GM12878 (cell line): ENCODE data around the gene KIAA1671. TPM values are rescaled to one million over a fixed set of nuclear protein-coding genes. Genes with fewer than 3 reads are reported as not detected.

Source experiments
- ATAC-seq: fragments of 200-7000 bp; cut with Tn5 transposase; 3 replicates; pipeline ENCODE4 v1.9.1; 2020; ENCODE audit warnings: mild to moderate bottlenecking, moderate library complexity
- BruUV-seq: library from RNA; stranded (reverse); fragments of 400-500 nt; replicated peaks from 2 replicates; lab custom pipeline; 2021; lab: Mats Ljungman, UMichigan
- CTCF ChIA-PET: fragments of 300-600 bp; sonication (Branson Sonifier 250); formaldehyde crosslinking; extraction: SDS; loops from one replicate; lab custom pipeline; 2021; ENCODE audit warnings: inconsistent platforms; lab: Yijun Ruan, JAX
- POLR2A ChIA-PET: fragments of 350-600 bp; formaldehyde crosslinking; extraction: SDS; loops from one replicate; lab custom pipeline; 2021; ENCODE audit warnings: inconsistent platforms; lab: Charles Lee
- RAD21 ChIA-PET: fragments of 300-600 bp; sonication (Branson Sonifier 250); formaldehyde crosslinking; loops from one replicate; lab custom pipeline; 2023; ENCODE audit warnings: antibody characterized with exemption; ENCODE audit not compliant: unreplicated experiment; lab: Charles Lee
- SMC1A ChIA-PET: fragments of 300-600 bp; sonication (Branson Sonifier 250); formaldehyde crosslinking; loops from one replicate; lab custom pipeline; 2023; ENCODE audit not compliant: unreplicated experiment, uncharacterized antibody; lab: Charles Lee
- DNase-seq: peaks from one replicate; pipeline ENCODE4 v3.0.0-alpha.2; 2011; ENCODE audit warnings: low read depth, low spot score
- FAIRE-seq: peaks from 3 replicates; lab custom pipeline; 2011; peaks lifted over from hg19 to GRCh38; lab: Jason Lieb, UNC
- H2AFZ ChIP-seq: 2 replicates; pipeline ENCODE4 v1.6.0; 2011; ENCODE audit warnings: low read depth, low read length, control low read depth; ENCODE audit not compliant: control insufficient read depth
- H3K27ac ChIP-seq: 2 replicates; pipeline ENCODE4 v1.5.1; 2011; ENCODE audit warnings: control low read depth; ENCODE audit not compliant: control insufficient read depth, insufficient read depth
- H3K27me3 ChIP-seq, 2 experiments: replicated peaks in 1 of 2; 2 replicates each; pipeline versions ENCODE4 v1.6.0 to v1.6.1; 2011; ENCODE audit warnings: low read length in 1 of 2; ENCODE audit not compliant: control insufficient read depth in 2 of 2, insufficient read depth in 2 of 2
- H3K36me3 ChIP-seq, 2 experiments: 2 replicates each; pipeline ENCODE4 v1.5.1; 2011; ENCODE audit warnings: low read length in 1 of 2; ENCODE audit not compliant: control insufficient read depth in 2 of 2, insufficient read depth in 2 of 2
- H3K4me1 ChIP-seq: 2 replicates; pipeline ENCODE4 v1.6.1; 2011; ENCODE audit warnings: mild to moderate bottlenecking, low read length, moderate library complexity, mixed read lengths; ENCODE audit not compliant: control insufficient read depth, insufficient read depth
- H3K4me2 ChIP-seq: 2 replicates; pipeline ENCODE4 v1.6.0; 2011; ENCODE audit warnings: control low read depth; ENCODE audit not compliant: control insufficient read depth, insufficient read depth
- H3K4me3 ChIP-seq: fragments of 200-600 bp; sonication (generic); 2 replicates; pipeline ENCODE4 v1.5.1; 2016
- H3K79me2 ChIP-seq: 2 replicates; pipeline ENCODE4 v1.6.0; 2011; ENCODE audit warnings: low read length; ENCODE audit not compliant: control insufficient read depth, insufficient read depth
- H3K9ac ChIP-seq: 2 replicates; pipeline ENCODE4 v1.8.0; 2011; ENCODE audit warnings: low read length, control low read depth, mixed read lengths; ENCODE audit not compliant: control insufficient read depth, insufficient read depth
- H3K9me3 ChIP-seq: replicated peaks from 3 replicates; pipeline ENCODE4 v1.5.1; 2011; ENCODE audit warnings: mild to moderate bottlenecking, low read length; ENCODE audit not compliant: control insufficient read depth, insufficient read depth
- H4K20me1 ChIP-seq: 2 replicates; pipeline ENCODE4 v1.6.0; 2011; ENCODE audit not compliant: control insufficient read depth, insufficient read depth
- ASH2L ChIP-seq: fragments of 300-600, 200-600 bp; sonication (generic); IDR thresholded peaks from 2 replicates; pipeline ENCODE4 v1.6.1; 2017; ENCODE audit warnings: low read depth, mild to moderate bottlenecking, borderline replicate concordance
- BACH1 ChIP-seq: fragments of 450-650 bp; IDR thresholded peaks from 2 replicates; pipeline ENCODE4 v1.6.1; 2017; ENCODE audit warnings: mild to moderate bottlenecking, borderline replicate concordance
- BHLHE40 ChIP-seq, 2 experiments: fragments of 450-650 bp in 1 of 2; IDR thresholded peaks; 2 replicates each; pipeline ENCODE4 v1.6.1; 2011 to 2017; ENCODE audit warnings: low read depth in 2 of 2, borderline replicate concordance in 1 of 2, improper control_type of control experiment in 1 of 2, low read length in 1 of 2, mild to moderate bottlenecking in 1 of 2
- KLF5 ChIP-seq: fragments of 450-650 bp; IDR thresholded peaks from 2 replicates; pipeline ENCODE4 v1.6.1; 2014; ENCODE audit warnings: mild to moderate bottlenecking; ENCODE audit not compliant: partially characterized antibody
- MEF2B ChIP-seq: fragments of 450-650 bp; IDR thresholded peaks from 2 replicates; pipeline ENCODE4 v1.6.1; 2018; ENCODE audit warnings: mild to moderate bottlenecking, moderate library complexity; ENCODE audit not compliant: partially characterized antibody, poor library complexity, severe bottlenecking
- ZNF24 ChIP-seq: fragments of 450-650 bp; IDR thresholded peaks from 2 replicates; pipeline ENCODE4 v1.6.1; 2017; ENCODE audit warnings: antibody characterized with exemption, mild to moderate bottlenecking
- WGBS: methylation state at CpG from one replicate; pipeline ENCODE4 v1.1.6; 2016; ENCODE audit warnings: low lambda C conversion rate; ENCODE audit not compliant: insufficient replicate concordance, insufficient coverage; ENCODE audit errors: missing lambda C conversion rate; 5-methylcytosine and 5-hydroxymethylcytosine counted together
- in situ Hi-C: fragments of 300-500 bp; cut with MboI; formaldehyde crosslinking; loops from 9 replicates; pipeline ENCODE4 v1.14.3; 2018; ENCODE audit warnings: mixed read lengths
- intact Hi-C: fragments of 100-400 bp; cut with micrococcal nuclease; formaldehyde crosslinking; loops from one replicate; pipeline ENCODE4 v1.14.2; 2022; ENCODE audit not compliant: unreplicated experiment
- polyA plus RNA-seq, 11 experiments: library from polyadenylated mRNA; depleted of rRNA in 4 of 11; unstranded in 6 of 11; stranded (reverse) in 5 of 11; fragments of >200 nt; fragmentation: Nextera tagmentation in 4 of 11; fragmentation: Illumina TruSeq in 1 of 11; extraction: Ambion mirVana in 4 of 11; extraction: Trizol in 1 of 11; gene quantifications; 1 replicate in 1 of 11; 2 replicates in 10 of 11; pipeline versions ENCODE4 v1.2.1 to v1.2.3, GENCODE V29; 2011 to 2016; ENCODE audit warnings: inconsistent platforms in 2 of 11, missing spikeins in 2 of 11, low read depth in 1 of 11
- total RNA-seq, 4 experiments: library from RNA; depleted of rRNA in 3 of 4; stranded (reverse); fragments of >200 nt in 3 of 4; fragmentation: Illumina TruSeq in 1 of 4; extraction: Trizol in 1 of 4; gene quantifications; 2 replicates each; pipeline versions ENCODE4 v1.2.1 to v1.2.3, GENCODE V29; 2013 to 2021

The KIAA1671 gene
- total and polyA plus RNA-seq, 10 of the 15 experiments (the other 5 are each of a cell fraction or from before 2014, with no cell fraction given): 0.05 to 2.7 (median 0.33) TPM

DNA sequence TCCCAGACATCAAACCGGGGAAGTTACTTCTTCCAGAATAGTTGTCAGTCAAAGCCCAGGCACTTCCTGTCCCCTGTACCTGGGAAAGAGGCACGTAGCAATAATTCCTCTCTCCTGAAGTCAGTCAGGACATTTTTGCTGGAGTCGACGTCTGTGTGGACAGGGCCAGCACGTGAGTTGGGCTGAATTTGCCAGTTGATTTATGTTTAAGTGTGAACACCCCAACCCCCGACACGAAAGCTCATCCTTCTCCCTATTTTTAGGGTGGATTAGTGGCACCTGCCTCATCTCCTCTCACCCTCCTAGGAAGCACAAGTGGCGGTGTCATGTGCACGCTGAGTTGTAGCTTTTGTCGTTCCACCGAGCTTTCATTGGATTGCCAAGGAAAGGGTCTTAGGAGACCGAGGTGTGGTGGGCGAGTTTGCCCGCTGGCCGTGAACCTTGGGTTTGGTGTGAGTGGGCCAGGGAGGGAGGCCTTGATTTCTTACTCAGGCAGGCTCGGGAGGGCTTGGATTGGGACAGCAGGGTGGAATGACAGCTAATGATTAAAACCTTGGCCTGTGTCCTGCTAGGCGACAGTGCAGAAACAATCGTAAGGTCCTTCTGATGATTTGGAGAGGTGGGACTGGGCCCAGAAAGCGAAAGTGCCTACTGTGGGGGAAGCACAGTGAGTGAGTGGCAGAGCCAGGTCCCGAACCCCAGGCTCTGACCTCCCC, 160.2 kb downstream of the KIAA1671 start:
- FAIRE-seq (no peak), ATAC-seq (no peak)
- Histone ChIP-seq H2AFZ (no peak overlapping the region), H3K79me2 (no peaks in the 10 kb centered on the region), H3K9ac (no peak overlapping the region), H3K27ac (no peak overlapping the region), H4K20me1 (no peaks in the 10 kb centered on the region)
- in situ Hi-C loops: no loop called here
- SMC1A ChIA-PET: interaction anchor here (0.9 to 2.9 kb wide), 9 partner anchors 17 to 1715 kb away, joined by 3 to 15 read pairs (median 5); no protein-coding TSS in a partner anchor
- WGBS: 23% methylated on average over 20 of the region's 20 CpGs
- TF ChIP-seq KLF5: no peak
- TF ChIP-seq BHLHE40 (IDR thresholded peaks at IDR 0.05; ENCODE audit: borderline replicate concordance in 1 of 2, low read depth in 2 of 2, low read length in 1 of 2): peak in 1 of 2 experiments; percentile 46; a peak in 1 of 4 replicates
- TF ChIP-seq ASH2L: no peak
- TF ChIP-seq BACH1: no peak
- TF ChIP-seq, all 136 proteins: peak for 1
- no peak overlapping the region for H3K4me3 ChIP-seq
- peaks cover 0 to 13% of the 10 kb centered on the region in 2 experiments; a peak in 3 of 4 replicates for H3K27me3 ChIP-seq
- no peaks in the 10 kb centered on the region for H3K4me1 ChIP-seq
- CTCF ChIA-PET: interaction anchor here (1.1 to 4.3 kb wide), 10 partner anchors 10 to 59 kb away, joined by 3 to 30 read pairs (median 8); no protein-coding TSS in a partner anchor
- H3K36me3 ChIP-seq: no peaks in the 10 kb centered on the region
- RAD21 ChIA-PET: interaction anchor here (1.1 to 2.7 kb wide), 5 partner anchors 17 to 37 kb away, joined by 3 to 8 read pairs (median 5); no protein-coding TSS in a partner anchor
- DNase-seq: no peak
- no peak overlapping the region for H3K4me2 ChIP-seq
- intact Hi-C loops: no loop called here
- POLR2A ChIA-PET: no interaction called here
- no TSS peak for BruUV-seq
- H3K9me3 ChIP-seq: no peaks in the 10 kb centered on the region; the same call in 2 of the 3 replicates

DNA sequence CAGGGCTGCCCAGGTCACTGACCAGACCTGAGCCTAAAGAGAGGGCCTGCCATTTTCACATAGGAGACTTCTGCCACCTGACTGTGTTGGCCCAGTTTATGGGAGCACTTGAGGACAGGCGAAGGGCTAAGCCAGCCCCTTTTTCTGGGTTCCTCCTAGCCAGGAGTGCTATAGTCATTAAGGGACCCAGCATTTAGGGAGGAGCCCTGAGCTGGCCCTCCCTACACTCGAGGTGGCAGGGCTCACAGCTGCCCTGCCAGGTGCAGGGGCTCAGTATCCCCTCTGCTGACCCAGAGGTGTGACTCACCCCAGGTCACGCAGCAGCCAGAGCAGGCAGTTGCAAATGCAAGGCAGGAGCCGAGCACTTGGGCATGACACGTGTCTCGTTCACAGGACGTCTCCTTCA, 160.8 kb downstream of the KIAA1671 start:
- POLR2A ChIA-PET: no interaction called here
- FAIRE-seq: no peak

More for the DNA sequence above, 160.8 kb downstream of the KIAA1671 start:
- Histone ChIP-seq H3K36me3 (no peaks in the 10 kb centered on the region), H3K9me3 (no peaks in the 10 kb centered on the region; the same call in 2 of the 3 replicates), H3K4me3 (no peak overlapping the region), H4K20me1 (no peaks in the 10 kb centered on the region), H3K4me1 (no peaks in the 10 kb centered on the region), H3K4me2 (no peak overlapping the region), H3K27ac (no peak overlapping the region), H3K9ac (no peak overlapping the region), H3K79me2 (no peaks in the 10 kb centered on the region), H2AFZ (no peak overlapping the region), H3K27me3 (peaks cover 0 to 13% of the 10 kb centered on the region in 2 experiments; a peak in 3 of 4 replicates)
- TF ChIP-seq ZNF24 (peak; percentile 62; the same call in 1 of the 2 replicates), MEF2B (no peak)
- WGBS: 21% methylated on average over 7 of the region's 7 CpGs
- ChIA-PET CTCF (interaction anchor here (2.1 kb wide), 1 partner anchor 22 kb away, joined by 9 read pairs; no protein-coding TSS in a partner anchor), RAD21 (no interaction called here), SMC1A (no interaction called here)
- in situ Hi-C loops (no loop called here), intact Hi-C loops (no loop called here)
- no TSS peak for BruUV-seq
- no peak for DNase-seq
- peak; percentile 6; the same call in 2 of the 3 replicates for ATAC-seq
